HepG2 (cell line): ENCODE data around the gene UST. TPM values are rescaled to one million over a fixed set of nuclear protein-coding genes. Genes with fewer than 3 reads are reported as not detected.

Experiments
- ELF1 ChIP-seq: sonication (generic); formaldehyde crosslinking; IDR thresholded peaks from 2 replicates; pipeline ENCODE4 v1.4.0; 2020; ENCODE audit warnings: missing genetic modification reagents
- EP300 ChIP-seq, 3 experiments: sonication (generic) in 1 of 3; formaldehyde crosslinking in 1 of 3; IDR thresholded peaks; 2 replicates each; pipeline versions ENCODE4 v1.5.1 to v1.6.1; 2011 to 2020; ENCODE audit warnings: low read depth in 2 of 3, low read length in 2 of 3, borderline replicate concordance in 1 of 3, improper control_type of control experiment in 1 of 3, mild to moderate bottlenecking in 1 of 3, missing genetic modification reagents in 1 of 3, moderate library complexity in 1 of 3
- FOXK2 ChIP-seq: fragments of 450-650 bp; IDR thresholded peaks from 2 replicates; pipeline ENCODE4 v1.6.1; 2016
- HNRNPL ChIP-seq: fragments of 200-400 bp; formaldehyde crosslinking; IDR thresholded peaks from 2 replicates; pipeline ENCODE4 v1.6.1; 2017; ENCODE audit warnings: mild to moderate bottlenecking, low read depth, low read length
- JARID2 ChIP-seq: sonication (generic); formaldehyde crosslinking; IDR thresholded peaks from 2 replicates; pipeline ENCODE4 v1.8.1; 2023; ENCODE audit warnings: missing genetic modification reagents, inconsistent platforms; ENCODE audit not compliant: insufficient replicate concordance
- KDM1A ChIP-seq: IDR thresholded peaks from 2 replicates; pipeline ENCODE4 v1.6.1; 2016; ENCODE audit warnings: missing compliant biosample characterization
- PHF21A ChIP-seq: sonication (generic); formaldehyde crosslinking; IDR thresholded peaks from 2 replicates; pipeline ENCODE4 v1.5.0; 2020; ENCODE audit warnings: mild to moderate bottlenecking, missing genetic modification reagents
- REL ChIP-seq: sonication (generic); formaldehyde crosslinking; conservative IDR thresholded peaks from 2 replicates; pipeline ENCODE4 v1.8.0; 2022; ENCODE audit warnings: mild to moderate bottlenecking, missing genetic modification reagents, moderate library complexity
- SRSF1 ChIP-seq: fragments of 200-400 bp; formaldehyde crosslinking; optimal IDR thresholded peaks from 2 replicates; pipeline ENCODE3; 2017; ENCODE audit warnings: mild to moderate bottlenecking, low read depth, low read length, moderate library complexity
- ZNF207 ChIP-seq: fragments of 450-650 bp; IDR thresholded peaks from 2 replicates; pipeline ENCODE4 v1.6.1; 2016; ENCODE audit warnings: antibody characterized with exemption, borderline replicate concordance
- ZNF263 ChIP-seq: sonication (generic); formaldehyde crosslinking; IDR thresholded peaks from 2 replicates; pipeline ENCODE4 v1.4.0; 2020; ENCODE audit warnings: missing genetic modification reagents
- ZNF383 ChIP-seq: sonication (generic); formaldehyde crosslinking; IDR thresholded peaks from 2 replicates; pipeline ENCODE4 v1.4.0; 2020; ENCODE audit warnings: missing genetic modification reagents, mild to moderate bottlenecking, borderline replicate concordance
- polyA plus RNA-seq, 8 experiments: library from polyadenylated mRNA; depleted of rRNA in 3 of 8; stranded (reverse) in 7 of 8; unstranded in 1 of 8; fragments of >200 nt; fragmentation: Illumina TruSeq in 4 of 8; extraction: Trizol in 4 of 8; gene quantifications; 2 replicates each; pipeline versions ENCODE4 v1.2.1 to v1.2.3, GENCODE V29; 2011 to 2016; ENCODE audit warnings: low read depth in 4 of 8, missing spikeins in 1 of 8, mixed read lengths in 1 of 8; ENCODE audit not compliant: insufficient read depth in 1 of 8
- total RNA-seq, 5 experiments: library from RNA; depleted of rRNA; stranded (reverse); fragments of >200 nt; fragmentation: Illumina TruSeq; extraction: Trizol; gene quantifications; 2 replicates each; pipeline ENCODE4 v1.2.3, GENCODE V29; 2016; ENCODE audit warnings: low read depth in 1 of 5
- TF ChIP-seq, protein P1 (sequence below): sonication (generic); formaldehyde crosslinking; IDR thresholded peaks from 2 replicates; pipeline ENCODE4 v1.5.0; 2020; ENCODE audit warnings: mild to moderate bottlenecking, missing genetic modification reagents
- TF ChIP-seq, protein P2 (sequence below): sonication (generic); IDR thresholded peaks from 2 replicates; pipeline ENCODE4 v1.6.1; 2016; ENCODE audit warnings: low read depth, borderline replicate concordance
- TF ChIP-seq, protein P3 (sequence below): sonication (generic); formaldehyde crosslinking; IDR thresholded peaks from 2 replicates; pipeline ENCODE4 v1.4.0; 2020; ENCODE audit warnings: mild to moderate bottlenecking, missing genetic modification reagents
- TF ChIP-seq, protein P4 (sequence below): IDR thresholded peaks from 2 replicates; pipeline ENCODE4 v1.6.1; 2016; ENCODE audit warnings: low read depth
- TF ChIP-seq, protein P5 (sequence below): sonication (generic); formaldehyde crosslinking; IDR thresholded peaks from 2 replicates; pipeline ENCODE4 v1.5.0; 2020; ENCODE audit warnings: missing genetic modification reagents
- TF ChIP-seq, protein P6 (sequence below): sonication (generic); formaldehyde crosslinking; IDR thresholded peaks from 2 replicates; pipeline ENCODE4 v1.8.1; 2022; ENCODE audit warnings: mild to moderate bottlenecking, missing genetic modification reagents
- TF ChIP-seq, protein P7 (sequence below): sonication (generic); formaldehyde crosslinking; IDR thresholded peaks from 2 replicates; pipeline ENCODE4 v1.5.1; 2020; ENCODE audit warnings: mild to moderate bottlenecking, missing genetic modification reagents, moderate library complexity

The UST gene
- total and polyA plus RNA-seq, 2 of the 13 experiments (the other 11 are each of a cell fraction or from before 2014, with no cell fraction given), result 0.27 TPM; not detected in 1

DNA sequence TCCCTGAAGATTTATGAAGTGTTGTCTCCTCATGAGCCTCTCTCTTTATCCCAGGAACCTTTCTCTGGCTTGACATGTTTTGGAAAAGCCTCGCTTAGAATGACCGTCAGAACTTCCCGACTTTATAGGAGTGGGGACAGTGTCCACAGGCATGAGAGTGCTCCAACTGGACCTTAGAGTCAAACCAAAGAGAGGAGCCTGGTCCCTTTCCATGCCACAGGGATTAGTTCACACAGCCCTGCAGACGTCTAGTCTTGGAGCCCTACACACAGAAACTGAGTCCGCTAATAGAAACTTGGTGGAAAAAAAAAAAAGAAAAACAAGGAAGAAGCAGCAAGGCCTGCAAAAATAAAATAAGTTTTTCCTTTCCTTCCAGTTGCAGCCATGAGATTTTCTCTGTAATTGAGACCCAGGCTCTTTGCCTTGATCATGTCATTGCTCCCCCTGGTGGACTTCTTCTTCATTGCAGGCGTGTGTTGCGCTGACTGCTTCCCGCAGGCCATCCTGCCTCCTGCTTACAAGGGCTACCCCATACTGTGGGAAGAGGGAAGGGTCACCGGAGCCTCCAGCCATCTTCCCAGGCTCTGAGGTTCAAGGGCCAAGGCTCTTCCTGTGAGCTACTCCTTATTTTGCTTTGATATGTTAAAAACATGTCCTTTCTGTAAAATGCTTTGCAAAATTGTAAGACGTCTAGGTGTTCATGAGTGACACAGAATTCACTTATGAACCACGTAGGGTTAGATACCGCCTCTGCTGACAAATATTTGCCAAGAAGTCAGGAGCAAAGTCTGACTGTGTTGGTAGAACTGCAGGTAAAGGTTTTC lies 201.0 kb downstream of the UST start (continued):
- TF ChIP-seq, protein P1, sequence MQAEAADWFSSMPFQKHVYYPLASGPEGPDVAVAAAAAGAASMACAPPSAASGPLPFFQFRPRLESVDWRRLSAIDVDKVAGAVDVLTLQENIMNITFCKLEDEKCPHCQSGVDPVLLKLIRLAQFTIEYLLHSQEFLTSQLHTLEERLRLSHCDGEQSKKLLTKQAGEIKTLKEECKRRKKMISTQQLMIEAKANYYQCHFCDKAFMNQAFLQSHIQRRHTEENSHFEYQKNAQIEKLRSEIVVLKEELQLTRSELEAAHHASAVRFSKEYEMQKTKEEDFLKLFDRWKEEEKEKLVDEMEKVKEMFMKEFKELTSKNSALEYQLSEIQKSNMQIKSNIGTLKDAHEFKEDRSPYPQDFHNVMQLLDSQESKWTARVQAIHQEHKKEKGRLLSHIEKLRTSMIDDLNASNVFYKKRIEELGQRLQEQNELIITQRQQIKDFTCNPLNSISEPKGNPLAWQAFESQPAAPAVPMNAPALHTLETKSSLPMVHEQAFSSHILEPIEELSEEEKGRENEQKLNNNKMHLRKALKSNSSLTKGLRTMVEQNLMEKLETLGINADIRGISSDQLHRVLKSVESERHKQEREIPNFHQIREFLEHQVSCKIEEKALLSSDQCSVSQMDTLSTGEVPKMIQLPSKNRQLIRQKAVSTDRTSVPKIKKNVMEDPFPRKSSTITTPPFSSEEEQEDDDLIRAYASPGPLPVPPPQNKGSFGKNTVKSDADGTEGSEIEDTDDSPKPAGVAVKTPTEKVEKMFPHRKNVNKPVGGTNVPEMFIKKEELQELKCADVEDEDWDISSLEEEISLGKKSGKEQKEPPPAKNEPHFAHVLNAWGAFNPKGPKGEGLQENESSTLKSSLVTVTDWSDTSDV, result no peak
- TF ChIP-seq SRSF1, result no peak
- TF ChIP-seq JARID2 (CRISPR knock-in tag), result no peak
- no peak for TF ChIP-seq ZNF383 (CRISPR knock-in tag)
- TF ChIP-seq PHF21A, result no peak
- TF ChIP-seq, protein P2, sequence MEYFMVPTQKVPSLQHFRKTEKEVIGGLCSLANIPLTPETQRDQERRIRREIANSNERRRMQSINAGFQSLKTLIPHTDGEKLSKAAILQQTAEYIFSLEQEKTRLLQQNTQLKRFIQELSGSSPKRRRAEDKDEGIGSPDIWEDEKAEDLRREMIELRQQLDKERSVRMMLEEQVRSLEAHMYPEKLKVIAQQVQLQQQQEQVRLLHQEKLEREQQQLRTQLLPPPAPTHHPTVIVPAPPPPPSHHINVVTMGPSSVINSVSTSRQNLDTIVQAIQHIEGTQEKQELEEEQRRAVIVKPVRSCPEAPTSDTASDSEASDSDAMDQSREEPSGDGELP, result no peak
- 0 out of 4 replicates have a peak, but pooled peaks of 1 of the 2 experiments have one; percentile 12 for TF ChIP-seq EP300 (IDR thresholded peaks at IDR 0.05; ENCODE audit: low read depth in 2 of 2, low read length in 2 of 2)
- no peak for TF ChIP-seq EP300 (CRISPR knock-in tag; IDR thresholded peaks at IDR 0.05; ENCODE audit: borderline replicate concordance)
- TF ChIP-seq ZNF207, result no peak
- TF ChIP-seq, protein P3, sequence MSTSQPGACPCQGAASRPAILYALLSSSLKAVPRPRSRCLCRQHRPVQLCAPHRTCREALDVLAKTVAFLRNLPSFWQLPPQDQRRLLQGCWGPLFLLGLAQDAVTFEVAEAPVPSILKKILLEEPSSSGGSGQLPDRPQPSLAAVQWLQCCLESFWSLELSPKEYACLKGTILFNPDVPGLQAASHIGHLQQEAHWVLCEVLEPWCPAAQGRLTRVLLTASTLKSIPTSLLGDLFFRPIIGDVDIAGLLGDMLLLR, result no peak
- TF ChIP-seq, protein P4, sequence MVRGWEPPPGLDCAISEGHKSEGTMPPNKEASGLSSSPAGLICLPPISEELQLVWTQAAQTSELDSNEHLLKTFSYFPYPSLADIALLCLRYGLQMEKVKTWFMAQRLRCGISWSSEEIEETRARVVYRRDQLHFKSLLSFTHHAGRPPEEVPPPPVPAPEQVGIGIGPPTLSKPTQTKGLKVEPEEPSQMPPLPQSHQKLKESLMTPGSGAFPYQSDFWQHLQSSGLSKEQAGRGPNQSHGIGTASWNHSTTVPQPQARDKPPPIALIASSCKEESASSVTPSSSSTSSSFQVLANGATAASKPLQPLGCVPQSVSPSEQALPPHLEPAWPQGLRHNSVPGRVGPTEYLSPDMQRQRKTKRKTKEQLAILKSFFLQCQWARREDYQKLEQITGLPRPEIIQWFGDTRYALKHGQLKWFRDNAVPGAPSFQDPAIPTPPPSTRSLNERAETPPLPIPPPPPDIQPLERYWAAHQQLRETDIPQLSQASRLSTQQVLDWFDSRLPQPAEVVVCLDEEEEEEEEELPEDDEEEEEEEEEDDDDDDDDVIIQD, result no peak
- TF ChIP-seq, protein P5, sequence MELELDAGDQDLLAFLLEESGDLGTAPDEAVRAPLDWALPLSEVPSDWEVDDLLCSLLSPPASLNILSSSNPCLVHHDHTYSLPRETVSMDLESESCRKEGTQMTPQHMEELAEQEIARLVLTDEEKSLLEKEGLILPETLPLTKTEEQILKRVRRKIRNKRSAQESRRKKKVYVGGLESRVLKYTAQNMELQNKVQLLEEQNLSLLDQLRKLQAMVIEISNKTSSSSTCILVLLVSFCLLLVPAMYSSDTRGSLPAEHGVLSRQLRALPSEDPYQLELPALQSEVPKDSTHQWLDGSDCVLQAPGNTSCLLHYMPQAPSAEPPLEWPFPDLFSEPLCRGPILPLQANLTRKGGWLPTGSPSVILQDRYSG, result no peak
- TF ChIP-seq, protein P6, sequence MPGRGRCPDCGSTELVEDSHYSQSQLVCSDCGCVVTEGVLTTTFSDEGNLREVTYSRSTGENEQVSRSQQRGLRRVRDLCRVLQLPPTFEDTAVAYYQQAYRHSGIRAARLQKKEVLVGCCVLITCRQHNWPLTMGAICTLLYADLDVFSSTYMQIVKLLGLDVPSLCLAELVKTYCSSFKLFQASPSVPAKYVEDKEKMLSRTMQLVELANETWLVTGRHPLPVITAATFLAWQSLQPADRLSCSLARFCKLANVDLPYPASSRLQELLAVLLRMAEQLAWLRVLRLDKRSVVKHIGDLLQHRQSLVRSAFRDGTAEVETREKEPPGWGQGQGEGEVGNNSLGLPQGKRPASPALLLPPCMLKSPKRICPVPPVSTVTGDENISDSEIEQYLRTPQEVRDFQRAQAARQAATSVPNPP (CRISPR knock-in tag), result no peak
- no peak for TF ChIP-seq FOXK2
- no peak for TF ChIP-seq KDM1A (CRISPR knock-in tag)
- TF ChIP-seq ZNF263, result no peak
- TF ChIP-seq ELF1 (CRISPR knock-in tag), result peak; percentile 22; the same call in 1 of the 2 replicates
- TF ChIP-seq HNRNPL, result no peak
- no peak for TF ChIP-seq REL (CRISPR knock-in tag)
- TF ChIP-seq, protein P7, sequence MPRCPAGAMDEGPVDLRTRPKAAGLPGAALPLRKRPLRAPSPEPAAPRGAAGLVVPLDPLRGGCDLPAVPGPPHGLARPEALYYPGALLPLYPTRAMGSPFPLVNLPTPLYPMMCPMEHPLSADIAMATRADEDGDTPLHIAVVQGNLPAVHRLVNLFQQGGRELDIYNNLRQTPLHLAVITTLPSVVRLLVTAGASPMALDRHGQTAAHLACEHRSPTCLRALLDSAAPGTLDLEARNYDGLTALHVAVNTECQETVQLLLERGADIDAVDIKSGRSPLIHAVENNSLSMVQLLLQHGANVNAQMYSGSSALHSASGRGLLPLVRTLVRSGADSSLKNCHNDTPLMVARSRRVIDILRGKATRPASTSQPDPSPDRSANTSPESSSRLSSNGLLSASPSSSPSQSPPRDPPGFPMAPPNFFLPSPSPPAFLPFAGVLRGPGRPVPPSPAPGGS (CRISPR knock-in tag), result no peak
